Transverse colon (tissue), 4 donors: ENCODE results near the gene NCOA1.

ENCODE experiments used
- CTCF ChIP-seq, 5 experiments: fragments of 200-600 bp in 3 of 5; fragments of 450-650 bp in 2 of 5; sonication (generic) in 3 of 5; IDR thresholded peaks; 1 replicate in 2 of 5; 2 replicates in 3 of 5; pipeline ENCODE4 v1.5.1; 2016 to 2017; ENCODE audit warnings: antibody characterized with exemption in 5 of 5, inconsistent platforms in 3 of 5, mild to moderate bottlenecking in 2 of 5, moderate library complexity in 1 of 5
- POLR2A ChIP-seq: fragments of 450-650 bp; IDR thresholded peaks from one replicate; pipeline ENCODE4 v1.6.1; 2016; ENCODE audit warnings: antibody characterized with exemption, mild to moderate bottlenecking, moderate library complexity
- POLR2AphosphoS5 ChIP-seq, 3 donors: sonication (generic); formaldehyde crosslinking; IDR thresholded peaks; one replicate each; pipeline ENCODE4 v1.6.1; 2016; ENCODE audit warnings: antibody characterized with exemption in 3 of 3

- TF ChIP-seq POLR2AphosphoS5 (IDR thresholded peaks at IDR 0.05) (no peak), CTCF (IDR thresholded peaks at IDR 0.05) (no peak), POLR2A (no peak)
Observed at GRCh38 chr2:24471662-24472061, 19.4 kb upstream of the NCOA1 start.
